NK-92 treated with Interleukin-12 subunit alpha and Interleukin-12 subunit beta, amount 100 ng/mL, for 24 hours (cell line): Measurements from ENCODE around the gene NUP88.

ENCODE experiments used
- DNase-seq: peaks from one replicate; lab custom pipeline; 2025; lab: John Stamatoyannopoulos, UW

The NUP88 gene

DNA sequence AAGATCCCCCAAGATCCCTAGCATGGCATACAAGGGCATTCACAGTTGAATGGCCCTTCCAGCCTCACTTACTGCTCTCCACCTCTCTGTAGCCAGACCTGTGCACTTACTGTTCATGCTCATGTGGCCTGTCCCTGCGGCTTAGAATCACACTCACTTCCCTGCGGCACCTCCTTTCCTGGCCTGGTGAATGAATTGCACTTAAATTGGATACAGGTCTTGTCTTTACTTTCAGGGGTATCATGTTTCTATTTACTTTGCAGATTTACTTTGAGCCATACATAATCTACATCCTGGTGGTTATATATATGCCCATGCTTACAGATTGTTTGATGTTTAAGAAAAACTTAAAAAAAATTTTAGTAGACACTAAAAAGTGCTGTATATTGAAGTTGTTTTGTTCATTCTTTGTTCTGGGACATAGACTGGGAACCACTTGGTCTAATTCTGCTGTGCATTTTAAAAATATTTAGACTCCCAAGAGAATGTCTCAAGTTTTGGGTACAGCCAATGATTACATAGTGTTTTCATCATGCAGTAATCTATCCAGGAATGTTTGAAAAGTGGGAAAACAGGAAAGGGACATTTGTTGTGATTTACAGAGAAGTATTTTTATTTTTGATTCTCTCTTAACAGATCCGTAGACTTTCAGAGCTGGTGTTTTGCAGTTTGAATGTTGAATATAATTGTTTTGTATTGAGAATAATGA is 63.9 kb downstream of the NUP88 start:
- no peak for DNase-seq

DNA sequence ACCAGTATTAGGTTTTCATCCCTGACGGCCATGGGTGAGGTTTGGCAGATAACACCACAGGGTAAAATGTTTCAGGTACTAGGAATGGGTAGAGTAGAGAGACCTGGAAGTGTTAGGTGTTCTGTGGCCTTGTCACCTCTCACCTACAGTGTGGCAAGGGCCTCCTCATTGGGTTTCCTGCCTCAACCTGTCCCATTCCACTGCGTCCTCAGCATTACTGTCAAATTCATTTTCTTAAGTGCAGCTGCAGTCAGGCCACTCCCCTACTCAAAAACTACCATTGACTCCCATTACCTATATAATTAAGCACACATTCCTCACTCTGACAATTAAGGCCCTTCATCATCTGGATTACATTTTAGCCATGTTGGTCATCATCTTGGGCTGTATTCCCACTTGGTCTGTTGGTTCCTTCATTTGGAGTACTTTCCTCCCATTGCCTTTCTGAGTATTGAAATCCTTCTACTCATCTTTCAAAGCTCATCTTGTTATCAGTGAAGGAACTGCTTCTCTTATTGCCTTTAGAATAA is 64.5 kb downstream of the NUP88 start:
- DNase-seq, result no peak

DNA sequence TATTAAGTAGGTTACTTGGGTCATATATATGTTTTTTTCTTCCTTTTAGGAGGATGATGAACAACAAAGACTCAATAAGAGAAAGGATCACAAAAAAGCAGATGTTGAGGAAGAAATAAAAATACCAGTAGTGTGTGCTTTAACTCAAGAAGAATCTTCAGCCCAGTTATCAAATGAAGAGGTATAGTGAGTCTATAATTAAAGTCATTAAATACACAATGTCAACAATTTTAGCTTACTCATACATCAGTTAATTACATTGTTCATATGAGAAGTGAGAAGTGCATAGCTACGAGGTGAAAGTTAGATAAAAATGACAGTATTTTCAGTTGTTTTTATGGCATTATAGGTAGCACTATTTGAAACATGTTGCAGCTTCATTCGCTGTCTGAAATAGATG is 65.2 kb downstream of the NUP88 start:
- no peak for DNase-seq

DNA sequence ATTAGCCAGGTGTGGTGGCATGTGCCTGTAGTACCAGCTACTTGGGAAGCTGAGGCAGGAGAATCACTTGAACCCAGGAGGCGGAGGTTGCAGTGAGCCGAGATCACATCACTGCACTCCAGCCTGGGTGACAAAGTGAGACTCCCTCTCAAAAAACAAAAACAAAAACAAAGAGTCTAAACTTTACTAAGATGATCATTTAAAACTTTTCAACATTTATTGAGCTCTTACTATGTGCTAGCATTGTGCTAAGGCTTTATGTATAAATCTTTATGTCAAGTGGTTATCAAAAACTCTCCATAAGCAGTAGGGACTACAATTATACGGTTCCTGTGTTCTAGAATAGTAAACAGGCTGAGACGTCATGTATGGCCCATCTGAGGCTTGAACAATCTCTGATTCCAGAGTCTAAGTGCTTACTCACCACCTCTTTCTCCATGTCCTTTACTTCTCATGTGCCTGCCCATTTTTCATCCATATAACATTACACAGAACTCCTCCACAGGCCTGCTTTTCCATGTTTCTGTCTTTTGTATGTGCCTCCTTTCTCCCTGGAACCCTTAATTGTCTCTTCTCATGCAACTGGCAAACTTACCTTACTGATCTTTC is 66.7 kb downstream of the NUP88 start:
- no peak for DNase-seq

DNA sequence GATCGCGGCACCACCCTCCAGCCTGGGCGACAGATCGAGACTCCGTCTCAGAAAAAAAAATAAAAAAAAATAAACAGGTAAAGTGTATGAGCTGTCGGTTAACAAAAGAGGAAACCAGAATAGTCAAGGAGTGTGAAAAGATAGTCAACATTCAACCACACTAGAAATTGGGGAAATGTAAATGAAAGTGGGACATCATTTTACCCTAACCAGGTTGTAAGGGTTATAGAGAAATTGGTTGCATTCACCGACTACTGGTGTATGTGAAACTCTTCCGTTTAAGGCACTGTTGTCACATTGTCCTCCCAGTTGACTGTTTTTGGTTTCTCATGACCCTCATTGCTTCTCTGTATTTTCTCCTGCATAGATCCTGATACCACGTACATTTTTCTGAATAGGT is 74.5 kb downstream of the NUP88 start:
- DNase-seq, result no peak
